ENCODE results near the gene BET1. TPM values are rescaled to one million over a fixed set of nuclear protein-coding genes. Genes with fewer than 3 reads are reported as not detected.
A peak's percentile ranks its signal among the peaks of the same experiment; 100 is the strongest.

Gene BET1
- total and polyA plus RNA-seq, 9 of the 15 experiments (the other 6 are each of a cell fraction or from before 2014, with no cell fraction given): 15.8 to 190 (median 37.8) TPM

DNA sequence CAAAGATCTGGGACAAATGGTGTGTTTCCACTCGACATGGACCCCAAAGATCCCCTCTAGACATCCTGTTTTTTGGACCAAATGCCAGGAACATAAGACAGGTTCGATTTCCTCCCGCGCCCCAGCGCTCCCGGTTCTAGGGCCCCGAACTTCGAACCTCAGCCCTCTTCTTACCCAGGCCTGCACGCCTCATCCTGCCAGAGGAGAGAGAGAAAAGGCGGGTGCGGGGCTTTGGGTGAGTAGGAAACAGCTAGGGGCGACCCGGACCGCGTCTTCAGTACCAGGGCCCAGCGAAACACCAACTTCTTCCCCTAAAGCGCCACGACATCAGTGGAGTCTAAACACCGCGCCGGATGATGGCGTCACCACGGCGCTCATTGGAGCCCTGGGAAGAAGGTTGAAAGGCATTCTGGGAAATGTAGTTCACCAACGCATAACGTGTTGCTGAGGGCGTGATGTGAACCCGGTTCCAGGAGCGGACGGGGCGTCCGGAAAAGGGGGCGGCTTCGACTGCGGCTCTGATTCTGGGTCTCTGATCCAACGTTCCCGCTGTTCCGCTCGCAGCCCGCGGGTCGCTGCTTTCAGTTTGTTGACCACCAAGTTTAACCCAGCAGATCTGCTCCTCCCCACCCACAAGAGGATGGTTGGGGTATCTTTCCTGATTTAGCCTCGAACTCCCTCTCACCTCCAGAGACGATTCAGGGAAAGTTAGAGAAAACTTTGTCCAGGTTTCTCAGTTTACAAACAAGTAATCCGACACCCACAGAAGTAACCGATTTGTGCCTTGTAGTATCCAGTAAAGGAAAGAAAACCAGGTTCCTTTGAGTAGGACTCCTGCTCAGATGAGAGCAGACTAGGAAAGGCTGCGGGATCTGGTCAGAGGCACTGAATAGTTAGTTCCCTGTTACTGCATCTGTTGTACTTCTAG is at the start of gene BET1 (continued):
- TF ChIP-seq GTF2F1 (IDR thresholded peaks at IDR 0.05; ENCODE audit: low read depth, low read length): 0 out of 2 replicates have a peak, but pooled peaks have one; percentile 52
- no peak for TF ChIP-seq TEAD1 (CRISPR knock-in tag; IDR thresholded peaks at IDR 0.05)
- no peak for TF ChIP-seq HDAC6 (IDR thresholded peaks at IDR 0.05; ENCODE audit: low read depth, low read length)
- TF ChIP-seq STAG1 (CRISPR knock-in tag; IDR thresholded peaks at IDR 0.05; ENCODE audit: borderline replicate concordance): no peak
- no peak for TF ChIP-seq PCBP1 (IDR thresholded peaks at IDR 0.05; ENCODE audit: low read depth, low read length, poor library complexity, severe bottlenecking)
- TF ChIP-seq SMARCA4 (IDR thresholded peaks at IDR 0.05): no peak
- no peak for TF ChIP-seq NR2C1 (IDR thresholded peaks at IDR 0.05)
- peak; percentile 58; the same call in 1 of the 2 replicates for TF ChIP-seq NR2C1 (tag; IDR thresholded peaks at IDR 0.05)
- TF ChIP-seq BCOR (IDR thresholded peaks at IDR 0.05): no peak
- no peak for TF ChIP-seq RFX7 (CRISPR knock-in tag; IDR thresholded peaks at IDR 0.05)
- TF ChIP-seq BCL6 (CRISPR knock-in tag; IDR thresholded peaks at IDR 0.05): no peak
- TF ChIP-seq POLR2B (IDR thresholded peaks at IDR 0.05; ENCODE audit: low read depth, partially characterized antibody): peak; percentile 79
- TF ChIP-seq TSC22D4 (tag; IDR thresholded peaks at IDR 0.05): no peak
- peak; percentile 57 for TF ChIP-seq POU5F1 (IDR thresholded peaks at IDR 0.05; ENCODE audit: borderline replicate concordance, low read depth, low read length, partially characterized antibody)
- TF ChIP-seq ZC3H11A (IDR thresholded peaks at IDR 0.05; ENCODE audit: low read depth, low read length): no peak
- TF ChIP-seq KDM5B (IDR thresholded peaks at IDR 0.05; ENCODE audit: insufficient replicate concordance, low read depth, low read length): peak; percentile 72
- TF ChIP-seq ZNF77 (CRISPR knock-in tag; IDR thresholded peaks at IDR 0.05): no peak
- no peak for TF ChIP-seq CBX8 (IDR thresholded peaks at IDR 0.05; ENCODE audit: borderline replicate concordance, extremely low read depth, low read depth, low read length, poor library complexity, severe bottlenecking)
- TF ChIP-seq ZNF318 (IDR thresholded peaks at IDR 0.05; ENCODE audit: borderline replicate concordance in 1 of 2, low read depth in 1 of 2): no peak
- TF ChIP-seq CC2D1A (IDR thresholded peaks at IDR 0.05): no peak
